H9 (cell line): ENCODE data around the gene ADAMTS6. TPM values are rescaled to one million over a fixed set of nuclear protein-coding genes. Genes with fewer than 3 reads are reported as not detected.

Experiments
- DNase-seq: peaks from one replicate; pipeline ENCODE4 v3.0.0-alpha.2; 2017
- H2AFZ ChIP-seq: one replicate; pipeline ENCODE4 v1.6.1; 2013; ENCODE audit warnings: mild to moderate bottlenecking, low read length, control low read depth, moderate library complexity
- H2AK5ac ChIP-seq: 2 replicates; pipeline ENCODE4 v1.6.1; 2013; ENCODE audit warnings: low read length, control low read depth, mixed read lengths; ENCODE audit not compliant: insufficient read length
- H2BK120ac ChIP-seq: one replicate; pipeline ENCODE4 v1.6.1; 2013; ENCODE audit warnings: low read depth, mild to moderate bottlenecking, low read length, control low read depth, inconsistent platforms; ENCODE audit not compliant: poor library complexity, severe bottlenecking
- H2BK12ac ChIP-seq: 2 replicates; pipeline ENCODE4 v1.6.1; 2013; ENCODE audit warnings: low read length, control low read depth, mixed read lengths, low read depth; ENCODE audit not compliant: insufficient read length
- H2BK15ac ChIP-seq: 2 replicates; pipeline ENCODE4 v1.6.1; 2013; ENCODE audit warnings: low read depth, low read length, control low read depth
- H2BK20ac ChIP-seq: one replicate; pipeline ENCODE4 v1.6.1; 2013; ENCODE audit warnings: low read depth, mild to moderate bottlenecking, low read length, control low read depth, inconsistent platforms; ENCODE audit not compliant: poor library complexity, severe bottlenecking
- H2BK5ac ChIP-seq: 2 replicates; pipeline ENCODE4 v1.6.1; 2013; ENCODE audit warnings: low read length, control low read depth, mixed read lengths; ENCODE audit not compliant: insufficient read length
- H3K14ac ChIP-seq: 2 replicates; pipeline ENCODE4 v1.6.1; 2013; ENCODE audit warnings: low read length, control low read depth; ENCODE audit not compliant: insufficient read depth
- H3K18ac ChIP-seq: 2 replicates; pipeline ENCODE4 v1.6.1; 2013; ENCODE audit warnings: low read depth, mild to moderate bottlenecking, mixed read lengths, low read length, control low read depth; ENCODE audit not compliant: insufficient read length
- H3K23ac ChIP-seq: 2 replicates; pipeline ENCODE4 v1.6.1; 2013; ENCODE audit warnings: low read length, control low read depth, mixed read lengths, low read depth; ENCODE audit not compliant: insufficient read length
- H3K23me2 ChIP-seq: 2 replicates; pipeline ENCODE4 v1.6.1; 2013; ENCODE audit warnings: low read depth, mild to moderate bottlenecking, mixed read lengths, low read length, control low read depth; ENCODE audit not compliant: insufficient read length, poor library complexity, severe bottlenecking
- H3K27ac ChIP-seq: 2 replicates; pipeline ENCODE4 v1.5.1; 2013; ENCODE audit warnings: low read length, control low read depth, mixed read lengths, low read depth; ENCODE audit not compliant: insufficient read length
- H3K27me3 ChIP-seq: 2 replicates; pipeline ENCODE4 v1.6.1; 2013; ENCODE audit warnings: low read length, control low read depth, inconsistent platforms; ENCODE audit not compliant: insufficient read depth
- H3K4ac ChIP-seq: 2 replicates; pipeline ENCODE4 v1.6.1; 2013; ENCODE audit warnings: low read depth, mild to moderate bottlenecking, control low read depth, inconsistent platforms, low read length, moderate library complexity
- H3K4me1 ChIP-seq: 2 replicates; pipeline ENCODE4 v1.6.1; 2013; ENCODE audit warnings: low read length, control low read depth, inconsistent platforms; ENCODE audit not compliant: insufficient read depth
- H3K4me2 ChIP-seq: 2 replicates; pipeline ENCODE4 v1.6.1; 2013; ENCODE audit warnings: low read length, control low read depth, mixed read lengths; ENCODE audit not compliant: insufficient read length, insufficient read depth
- H3K56ac ChIP-seq: 2 replicates; pipeline ENCODE4 v1.6.1; 2013; ENCODE audit warnings: low read depth, mild to moderate bottlenecking, mixed read lengths, low read length, control low read depth; ENCODE audit not compliant: insufficient read length
- H3K79me1 ChIP-seq: 2 replicates; pipeline ENCODE4 v1.6.1; 2013; ENCODE audit warnings: low read depth, mild to moderate bottlenecking, moderate library complexity, low read length, control low read depth, inconsistent platforms; ENCODE audit not compliant: insufficient read depth, poor library complexity, severe bottlenecking
- H3K79me2 ChIP-seq: 2 replicates; pipeline ENCODE4 v1.6.1; 2013; ENCODE audit warnings: low read length, control low read depth, inconsistent platforms; ENCODE audit not compliant: insufficient read depth
- H3K9ac ChIP-seq: 2 replicates; pipeline ENCODE4 v1.6.1; 2013; ENCODE audit warnings: low read length, control low read depth, mixed read lengths; ENCODE audit not compliant: insufficient read length; ENCODE audit errors: extremely low read depth
- H3K9me3 ChIP-seq: one replicate; pipeline ENCODE4 v1.6.1; 2013; ENCODE audit warnings: low read depth, low read length, inconsistent platforms; ENCODE audit not compliant: control insufficient read depth
- H3T11ph ChIP-seq: one replicate; pipeline ENCODE4 v1.6.1; 2013; ENCODE audit warnings: mild to moderate bottlenecking, low read length, control low read depth, inconsistent platforms
- H4K20me1 ChIP-seq: one replicate; pipeline ENCODE4 v1.6.1; 2013; ENCODE audit not compliant: control insufficient read depth, insufficient read length, insufficient read depth
- H4K5ac ChIP-seq: 2 replicates; pipeline ENCODE4 v1.6.1; 2013; ENCODE audit warnings: low read depth, mild to moderate bottlenecking, mixed read lengths, low read length, control low read depth; ENCODE audit not compliant: insufficient read length
- H4K8ac ChIP-seq: replicated peaks from 2 replicates; pipeline ENCODE4 v1.6.1; 2013; ENCODE audit warnings: low read length, control low read depth, mixed read lengths, low read depth; ENCODE audit not compliant: insufficient read length
- H4K91ac ChIP-seq: 2 replicates; pipeline ENCODE4 v1.6.1; 2013; ENCODE audit warnings: low read depth, mild to moderate bottlenecking, moderate library complexity, mixed read lengths, low read length, control low read depth; ENCODE audit not compliant: insufficient read length
- H3K27ac Mint-ChIP-seq, 3 experiments: 2 replicates in 2 of 3; 3 replicates in 1 of 3; pipeline ENCODE4 v1.8.0; 2020 to 2021; ENCODE audit warnings: mixed read lengths in 3 of 3, mild to moderate bottlenecking in 1 of 3, moderate library complexity in 1 of 3
- H3K27me3 Mint-ChIP-seq: 2 replicates; pipeline ENCODE4 v1.8.0; 2021; ENCODE audit warnings: low read depth, mild to moderate bottlenecking, moderate library complexity, mixed read lengths
- H3K36me3 Mint-ChIP-seq, 3 experiments: 2 replicates in 2 of 3; 3 replicates in 1 of 3; pipeline ENCODE4 v1.8.0; 2020 to 2021; ENCODE audit warnings: low read depth in 3 of 3, mixed read lengths in 3 of 3; ENCODE audit not compliant: insufficient read depth in 1 of 3
- H3K4me1 Mint-ChIP-seq, 2 experiments: 2 replicates each; pipeline ENCODE4 v1.8.0; 2020; ENCODE audit warnings: mixed read lengths in 2 of 2
- H3K4me3 Mint-ChIP-seq, 2 experiments: 2 replicates in 1 of 2; 3 replicates in 1 of 2; pipeline ENCODE4 v1.8.0; 2020 to 2021; ENCODE audit warnings: mild to moderate bottlenecking in 2 of 2, mixed read lengths in 2 of 2, moderate library complexity in 1 of 2
- H3K9me3 Mint-ChIP-seq, 2 experiments: 2 replicates in 1 of 2; 3 replicates in 1 of 2; pipeline ENCODE4 v1.8.0; 2020; ENCODE audit warnings: mild to moderate bottlenecking in 2 of 2, mixed read lengths in 2 of 2, moderate library complexity in 1 of 2
- WGBS: extraction: QIAGEN DNeasy Blood & Tissue Kit; methylation state at CpG from one replicate; pipeline ENCODE4 v1.1.7; 2013; ENCODE audit warnings: missing lambda C conversion rate, low lambda C conversion rate, mixed read lengths; ENCODE audit not compliant: insufficient read length; ENCODE audit errors: extremely low coverage; 5-methylcytosine and 5-hydroxymethylcytosine counted together
- total RNA-seq: library from RNA; stranded (reverse); gene quantifications from 2 replicates; pipeline ENCODE4 v1.2.1, GENCODE V29; 2021
- TF ChIP-seq, protein P1 (sequence below): fragments of 200-600 bp; sonication (generic); conservative IDR thresholded peaks from 3 replicates; pipeline ENCODE4 v1.8.0; 2021; ENCODE audit warnings: antibody characterized with exemption, mild to moderate bottlenecking

ADAMTS6 gene
- total RNA-seq, 1 experiment from 2014 or later = 0.33 TPM

DNA sequence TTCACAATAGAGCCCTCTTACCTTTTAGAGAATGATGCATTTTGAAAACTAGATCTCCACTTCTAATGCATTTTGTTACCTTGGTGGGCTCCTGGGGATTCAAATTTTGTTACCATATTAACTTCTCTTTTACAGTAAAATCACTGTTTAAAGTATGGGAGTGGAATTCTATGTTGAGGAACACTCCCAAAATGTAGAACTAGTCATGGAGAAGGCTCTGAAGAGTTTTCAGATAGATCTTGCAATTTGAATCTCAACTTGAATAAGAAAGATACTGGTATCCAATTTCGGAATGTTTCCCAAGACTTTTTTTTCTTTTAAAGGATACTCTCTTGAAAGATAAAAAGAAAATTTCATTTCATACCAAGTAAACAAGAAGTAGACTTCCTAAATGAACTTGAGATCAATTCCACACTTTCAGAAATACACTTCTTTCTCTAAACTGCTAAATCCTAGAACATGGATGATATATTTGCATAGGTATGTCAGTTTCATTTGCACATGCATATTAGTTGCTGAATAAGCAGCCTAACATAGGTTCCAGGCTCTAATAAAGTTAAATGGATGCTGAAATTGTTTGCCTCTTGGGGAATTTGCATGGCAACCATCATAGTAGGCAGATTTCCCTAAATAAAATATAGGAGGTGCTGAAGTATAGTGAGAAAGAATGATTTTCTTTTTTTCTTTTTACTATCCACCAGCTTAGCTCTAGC lies 205.4 kb downstream of the ADAMTS6 start:
- peaks cover 19 to 20% of the 10 kb centered on the region in 2 experiments for H3K4me1 Mint-ChIP-seq
- H3K36me3 Mint-ChIP-seq = peaks cover 3 to 8% (median 6%) of the 10 kb centered on the region in 3 experiments; a peak in 5 of 7 replicates
- no peaks in the 10 kb centered on the region for H3K4me1 ChIP-seq
- no peaks in the 10 kb centered on the region for H3K27me3 Mint-ChIP-seq
- no peak overlapping the region for H3K18ac ChIP-seq
- H2BK12ac ChIP-seq = no peak overlapping the region
- H3K56ac ChIP-seq = no peak overlapping the region
- H2BK5ac ChIP-seq = no peak overlapping the region
- H3K9me3 Mint-ChIP-seq = peaks cover 0 to 6% of the 10 kb centered on the region in 2 experiments; a peak in 2 of 5 replicates
- H3K14ac ChIP-seq = no peak overlapping the region
- H3K27ac Mint-ChIP-seq = peak overlapping the region in 1 of 3 experiments; percentile 94; a peak in 3 of 7 replicates
- H3K23ac ChIP-seq = no peak overlapping the region
- no peak overlapping the region for H3K4me3 Mint-ChIP-seq
- no peak overlapping the region for H4K91ac ChIP-seq
- H3K9me3 ChIP-seq = no peaks in the 10 kb centered on the region
- DNase-seq = no peak
- H4K20me1 ChIP-seq = no peaks in the 10 kb centered on the region
- H3K27me3 ChIP-seq = no peaks in the 10 kb centered on the region
- no peaks in the 10 kb centered on the region for H3K23me2 ChIP-seq
- H3K4me2 ChIP-seq = no peak overlapping the region
- no peaks in the 10 kb centered on the region for H3K79me1 ChIP-seq
- no peak overlapping the region for H2AFZ ChIP-seq
- H2AK5ac ChIP-seq = no peak overlapping the region
- no peak overlapping the region for H4K8ac ChIP-seq
- no peak overlapping the region for H3K4ac ChIP-seq
- no peak overlapping the region for H3T11ph ChIP-seq
- H2BK15ac ChIP-seq = no peak overlapping the region
- WGBS = no CpG with 5 or more reads among the region's 1 CpG
- H2BK20ac ChIP-seq = no peak overlapping the region
- H3K9ac ChIP-seq = no peak overlapping the region
- H3K27ac ChIP-seq = no peak overlapping the region
- TF ChIP-seq, protein P1, sequence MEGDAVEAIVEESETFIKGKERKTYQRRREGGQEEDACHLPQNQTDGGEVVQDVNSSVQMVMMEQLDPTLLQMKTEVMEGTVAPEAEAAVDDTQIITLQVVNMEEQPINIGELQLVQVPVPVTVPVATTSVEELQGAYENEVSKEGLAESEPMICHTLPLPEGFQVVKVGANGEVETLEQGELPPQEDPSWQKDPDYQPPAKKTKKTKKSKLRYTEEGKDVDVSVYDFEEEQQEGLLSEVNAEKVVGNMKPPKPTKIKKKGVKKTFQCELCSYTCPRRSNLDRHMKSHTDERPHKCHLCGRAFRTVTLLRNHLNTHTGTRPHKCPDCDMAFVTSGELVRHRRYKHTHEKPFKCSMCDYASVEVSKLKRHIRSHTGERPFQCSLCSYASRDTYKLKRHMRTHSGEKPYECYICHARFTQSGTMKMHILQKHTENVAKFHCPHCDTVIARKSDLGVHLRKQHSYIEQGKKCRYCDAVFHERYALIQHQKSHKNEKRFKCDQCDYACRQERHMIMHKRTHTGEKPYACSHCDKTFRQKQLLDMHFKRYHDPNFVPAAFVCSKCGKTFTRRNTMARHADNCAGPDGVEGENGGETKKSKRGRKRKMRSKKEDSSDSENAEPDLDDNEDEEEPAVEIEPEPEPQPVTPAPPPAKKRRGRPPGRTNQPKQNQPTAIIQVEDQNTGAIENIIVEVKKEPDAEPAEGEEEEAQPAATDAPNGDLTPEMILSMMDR = no peak
- H3K79me2 ChIP-seq = no peaks in the 10 kb centered on the region
- no peak overlapping the region for H4K5ac ChIP-seq
- no peak overlapping the region for H2BK120ac ChIP-seq
